SK-N-SH (cell line): Measurements from ENCODE around the gene AADACL4.

ENCODE experiments used
- CTCF ChIP-seq: fragments of 200-600 bp; sonication (generic); IDR thresholded peaks from 2 replicates; pipeline ENCODE4 v1.6.1; 2017; ENCODE audit warnings: antibody characterized with exemption, mild to moderate bottlenecking, moderate library complexity
- EP300 ChIP-seq, 2 experiments: IDR thresholded peaks; 2 replicates each; pipeline versions ENCODE4 v1.4.0 to v1.6.1; 2012; ENCODE audit warnings: borderline replicate concordance in 1 of 2, low read depth in 1 of 2, low read length in 1 of 2
- GABPA ChIP-seq: IDR thresholded peaks from 2 replicates; pipeline ENCODE4 v1.4.0; 2012; ENCODE audit warnings: low read depth, mild to moderate bottlenecking
- MEF2A ChIP-seq: IDR thresholded peaks from 2 replicates; pipeline ENCODE4 v1.4.0; 2012; ENCODE audit warnings: low read depth, borderline replicate concordance
- RAD21 ChIP-seq: IDR thresholded peaks from 2 replicates; pipeline ENCODE4 v1.6.1; 2012; ENCODE audit warnings: mild to moderate bottlenecking, low read length
- YY1 ChIP-seq: IDR thresholded peaks from 2 replicates; pipeline ENCODE4 v1.4.0; 2012; ENCODE audit warnings: low read depth, mild to moderate bottlenecking

GRCh38 chr1:12665511-12665910 is 21.6 kb downstream of the AADACL4 start:
- TF ChIP-seq CTCF (no peak), GABPA (no peak), EP300 (IDR thresholded peaks at IDR 0.05; ENCODE audit: borderline replicate concordance in 1 of 2, low read depth in 1 of 2, low read length in 1 of 2) (no peak), MEF2A (no peak), RAD21 (no peak), YY1 (no peak)
